K562 (cell line): ENCODE results near the gene SGTB. TPM values are rescaled to one million over a fixed set of nuclear protein-coding genes. Genes with fewer than 3 reads are reported as not detected.

ENCODE experiments used
- CTBP1 ChIP-seq: fragments of 450-650 bp; IDR thresholded peaks from 2 replicates; pipeline ENCODE4 v1.6.1; 2016; ENCODE audit warnings: borderline replicate concordance
- HBP1 ChIP-seq: fragments of 450-650 bp; formaldehyde crosslinking; IDR thresholded peaks from 2 replicates; pipeline ENCODE4 v1.4.0; 2022; ENCODE audit warnings: missing genetic modification characterization
- HOMEZ ChIP-seq: fragments of 250-450 bp; sonication (Bioruptor Pico); IDR thresholded peaks from 2 replicates; pipeline ENCODE4 v1.4.0; 2020; ENCODE audit warnings: mild to moderate bottlenecking, moderate library complexity
- ID3 ChIP-seq, 2 experiments: fragments of 250-450 bp in 1 of 2; fragments of 450-650 bp in 1 of 2; sonication (Bioruptor Pico) in 1 of 2; IDR thresholded peaks; 2 replicates each; pipeline versions ENCODE4 v1.6.1 to v1.8.0; 2016 to 2021; ENCODE audit warnings: mild to moderate bottlenecking in 2 of 2, moderate library complexity in 2 of 2, missing compliant biosample characterization in 1 of 2, missing genetic modification characterization in 1 of 2
- MBD2 ChIP-seq: sonication (generic); IDR thresholded peaks from 2 replicates; pipeline ENCODE4 v1.6.1; 2016; ENCODE audit warnings: low read depth, borderline replicate concordance
- MGA ChIP-seq: fragments of 450-650 bp; IDR thresholded peaks from 2 replicates; pipeline ENCODE4 v1.6.1; 2016; ENCODE audit warnings: mild to moderate bottlenecking, moderate library complexity
- POLR2AphosphoS5 ChIP-seq: IDR thresholded peaks from 2 replicates; pipeline ENCODE4 v1.6.1; 2011; ENCODE audit warnings: mild to moderate bottlenecking, low read depth, low read length, moderate library complexity; ENCODE audit not compliant: control insufficient read depth, insufficient read depth
- SUPT5H ChIP-seq: fragments of 450-650 bp; IDR thresholded peaks from 2 replicates; pipeline ENCODE4 v1.6.1; 2016
- YBX1 ChIP-seq: fragments of 450-650 bp; IDR thresholded peaks from 2 replicates; pipeline ENCODE4 v1.7.1; 2016; ENCODE audit warnings: mild to moderate bottlenecking
- ZNF277 ChIP-seq: fragments of 250-450 bp; sonication (Bioruptor Pico); IDR thresholded peaks from 2 replicates; pipeline ENCODE4 v1.8.0; 2022; ENCODE audit warnings: inconsistent platforms, mild to moderate bottlenecking, moderate library complexity, borderline replicate concordance
- polyA plus RNA-seq, 8 experiments: library from polyadenylated mRNA; depleted of rRNA in 4 of 8; stranded (reverse) in 5 of 8; unstranded in 3 of 8; fragments of >200 nt; fragmentation: Nextera tagmentation in 2 of 8; fragmentation: Illumina TruSeq in 1 of 8; extraction: Ambion mirVana in 2 of 8; extraction: Trizol in 1 of 8; gene quantifications; 2 replicates each; pipeline versions ENCODE4 v1.2.1 to v1.2.3, GENCODE V29; 2011 to 2014; ENCODE audit warnings: inconsistent platforms in 1 of 8, missing spikeins in 1 of 8
- total RNA-seq, 7 experiments: library from RNA; depleted of rRNA in 6 of 7; stranded (reverse); fragments of >200 nt in 6 of 7; fragmentation: Illumina TruSeq in 2 of 7; extraction: Trizol in 2 of 7; gene quantifications; 2 replicates each; pipeline versions ENCODE4 v1.2.1 to v1.2.3, GENCODE V29; 2011 to 2021; ENCODE audit warnings: low replicate concordance in 1 of 7

Gene SGTB
- total and polyA plus RNA-seq, 9 of the 15 experiments (the other 6 are each of a cell fraction or from before 2014, with no cell fraction given) = 1.3 to 8.4 (median 4.8) TPM

- TF ChIP-seq ZNF277 (CRISPR knock-in tag) (no peak), MGA (peak; percentile 51), MBD2 (0 out of 2 replicates have a peak, but pooled peaks have one; percentile 9), ID3 (CRISPR knock-in tag; IDR thresholded peaks at IDR 0.05) (no peak), ID3 (tag; IDR thresholded peaks at IDR 0.05) (no peak), CTBP1 (peak; percentile 90), POLR2AphosphoS5 (peak; percentile 62; the same call in 1 of the 2 replicates), SUPT5H (peak; percentile 73; the same call in 1 of the 2 replicates), HBP1 (no peak), YBX1 (no peak), HOMEZ (CRISPR knock-in tag) (0 out of 2 replicates have a peak, but pooled peaks have one; percentile 29)
Observed at GRCh38 chr5:65624025-65624570, 97.8 kb downstream of the SGTB start, which contains the start of gene TRIM23 (continued).
